DND-41 (cell line): ENCODE measurements around the gene MOXD1.

Experiments
- ATAC-seq: fragments of 200-7000 bp; cut with Tn5 transposase; 3 replicates; pipeline ENCODE4 v1.9.1; 2021; ENCODE audit warnings: low read depth; ENCODE audit not compliant: insufficient read depth
- DNase-seq: peaks from one replicate; pipeline ENCODE4 v3.0.0-alpha.2; 2020
- H2AFZ ChIP-seq: 2 replicates; pipeline ENCODE4 v1.6.0; 2012; ENCODE audit warnings: low read depth, low read length
- H3K27ac ChIP-seq: 2 replicates; pipeline ENCODE4 v1.5.1; 2012; ENCODE audit warnings: low read length, inconsistent platforms
- H3K27me3 ChIP-seq: fragments of 200-600 bp; sonication (generic); 2 replicates; pipeline ENCODE4 v1.6.0; 2012; ENCODE audit warnings: low read length, mild to moderate bottlenecking, inconsistent platforms; ENCODE audit not compliant: insufficient read depth, poor library complexity
- H3K36me3 ChIP-seq: 2 replicates; pipeline ENCODE4 v1.5.1; 2012; ENCODE audit warnings: low read length, inconsistent platforms; ENCODE audit not compliant: insufficient read depth
- H3K4me1 ChIP-seq: 2 replicates; pipeline ENCODE4 v1.5.1; 2012; ENCODE audit warnings: mild to moderate bottlenecking, low read length; ENCODE audit not compliant: insufficient read depth
- H3K4me2 ChIP-seq: 2 replicates; pipeline ENCODE4 v1.6.0; 2012; ENCODE audit warnings: mild to moderate bottlenecking, moderate library complexity, low read length, inconsistent platforms; ENCODE audit not compliant: insufficient read depth
- H3K4me3 ChIP-seq, 2 experiments: fragments of 200-600 bp in 1 of 2; shearing (Covaris generic) in 1 of 2; 2 replicates each; pipeline ENCODE4 v1.5.1; 2012 to 2016; ENCODE audit warnings: inconsistent platforms in 2 of 2, low read length in 2 of 2, mild to moderate bottlenecking in 2 of 2, low read depth in 1 of 2, moderate library complexity in 1 of 2
- H3K79me2 ChIP-seq: 2 replicates; pipeline ENCODE4 v1.6.0; 2012; ENCODE audit warnings: low read length, inconsistent platforms; ENCODE audit not compliant: insufficient read depth
- H3K9ac ChIP-seq: 2 replicates; pipeline ENCODE4 v1.6.0; 2012; ENCODE audit warnings: low read depth, mild to moderate bottlenecking, inconsistent platforms, low read length, moderate library complexity
- H3K9me3 ChIP-seq: 2 replicates; pipeline ENCODE4 v1.5.1; 2012; ENCODE audit warnings: low read length, moderate library complexity, mild to moderate bottlenecking, inconsistent platforms; ENCODE audit not compliant: insufficient read depth, severe bottlenecking
- H4K20me1 ChIP-seq: 2 replicates; pipeline ENCODE4 v1.6.0; 2012; ENCODE audit warnings: low read length; ENCODE audit not compliant: insufficient read depth
- EZH2 ChIP-seq: IDR thresholded peaks from 3 replicates; pipeline ENCODE4 v1.6.1; 2012; ENCODE audit warnings: borderline replicate concordance, low read depth, mild to moderate bottlenecking, moderate library complexity, low read length, inconsistent platforms; ENCODE audit not compliant: severe bottlenecking
- TF ChIP-seq, protein P1 (sequence below): IDR thresholded peaks from 2 replicates; pipeline ENCODE4 v1.5.1; 2012; ENCODE audit warnings: borderline replicate concordance, low read length, moderate library complexity, mild to moderate bottlenecking; ENCODE audit not compliant: poor library complexity, severe bottlenecking; ENCODE audit errors: extremely low read depth

Gene MOXD1

DNA sequence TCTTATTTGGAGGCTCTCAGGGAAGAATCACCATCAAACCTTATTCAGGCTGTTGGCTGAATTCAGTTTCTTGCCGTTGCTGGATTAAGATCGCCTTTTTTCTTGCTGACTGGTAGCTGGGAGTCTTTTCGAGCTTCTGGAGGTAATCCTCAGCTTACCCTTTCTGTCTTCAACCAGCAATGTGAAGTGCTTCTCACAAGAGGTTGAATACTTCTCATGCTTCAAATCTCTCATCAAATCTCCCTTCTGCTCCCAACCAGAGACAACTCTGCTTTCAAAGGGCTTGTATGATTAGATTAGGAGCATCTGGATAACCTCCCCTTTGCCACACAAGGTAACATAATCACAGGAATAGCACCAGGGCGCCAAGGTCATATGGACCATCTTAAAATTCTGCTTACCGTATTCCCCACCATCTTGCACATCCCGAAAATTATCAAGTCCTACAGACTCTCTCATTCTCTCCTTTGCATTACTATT is 137.2 kb downstream of the MOXD1 start:
- Histone ChIP-seq H3K36me3 (no peaks in the 10 kb centered on the region), H3K79me2 (no peaks in the 10 kb centered on the region), H2AFZ (no peak overlapping the region), H3K27ac (no peak overlapping the region), H3K9ac (no peak overlapping the region), H3K4me3 (no peak overlapping the region), H3K9me3 (no peaks in the 10 kb centered on the region), H3K4me1 (no peaks in the 10 kb centered on the region), H3K4me2 (no peak overlapping the region), H3K27me3 (no peaks in the 10 kb centered on the region), H4K20me1 (no peaks in the 10 kb centered on the region)
- DNase-seq (no peak), ATAC-seq (no peak)
- no peak for TF ChIP-seq EZH2
- TF ChIP-seq, protein P1, sequence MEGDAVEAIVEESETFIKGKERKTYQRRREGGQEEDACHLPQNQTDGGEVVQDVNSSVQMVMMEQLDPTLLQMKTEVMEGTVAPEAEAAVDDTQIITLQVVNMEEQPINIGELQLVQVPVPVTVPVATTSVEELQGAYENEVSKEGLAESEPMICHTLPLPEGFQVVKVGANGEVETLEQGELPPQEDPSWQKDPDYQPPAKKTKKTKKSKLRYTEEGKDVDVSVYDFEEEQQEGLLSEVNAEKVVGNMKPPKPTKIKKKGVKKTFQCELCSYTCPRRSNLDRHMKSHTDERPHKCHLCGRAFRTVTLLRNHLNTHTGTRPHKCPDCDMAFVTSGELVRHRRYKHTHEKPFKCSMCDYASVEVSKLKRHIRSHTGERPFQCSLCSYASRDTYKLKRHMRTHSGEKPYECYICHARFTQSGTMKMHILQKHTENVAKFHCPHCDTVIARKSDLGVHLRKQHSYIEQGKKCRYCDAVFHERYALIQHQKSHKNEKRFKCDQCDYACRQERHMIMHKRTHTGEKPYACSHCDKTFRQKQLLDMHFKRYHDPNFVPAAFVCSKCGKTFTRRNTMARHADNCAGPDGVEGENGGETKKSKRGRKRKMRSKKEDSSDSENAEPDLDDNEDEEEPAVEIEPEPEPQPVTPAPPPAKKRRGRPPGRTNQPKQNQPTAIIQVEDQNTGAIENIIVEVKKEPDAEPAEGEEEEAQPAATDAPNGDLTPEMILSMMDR: no peak

DNA sequence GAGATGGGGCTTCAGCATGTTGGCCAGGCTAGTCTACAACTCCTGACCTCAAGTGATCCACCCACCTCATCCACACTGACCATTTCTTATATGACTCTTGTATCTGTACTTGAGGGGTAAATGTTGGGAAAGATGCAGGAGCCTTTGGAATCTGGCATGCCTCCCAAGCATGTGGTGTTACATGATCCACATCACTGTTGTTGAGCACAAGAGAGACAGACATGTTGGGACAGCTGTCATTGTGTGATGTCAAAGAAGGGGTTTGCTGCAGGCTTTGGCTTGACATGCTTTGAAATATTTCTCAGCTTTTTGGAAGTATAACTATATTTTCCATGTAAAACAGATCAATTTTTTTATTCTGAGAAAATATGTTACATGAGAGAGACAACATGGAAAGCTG is 139.9 kb downstream of the MOXD1 start:
- H2AFZ ChIP-seq: no peak overlapping the region
- H3K4me3 ChIP-seq: no peak overlapping the region
- H3K27ac ChIP-seq: no peak overlapping the region
- no peaks in the 10 kb centered on the region for H3K4me1 ChIP-seq
- no peaks in the 10 kb centered on the region for H3K27me3 ChIP-seq
- no peaks in the 10 kb centered on the region for H3K79me2 ChIP-seq
- no peaks in the 10 kb centered on the region for H3K9me3 ChIP-seq
- no peak overlapping the region for H3K9ac ChIP-seq
- H4K20me1 ChIP-seq: no peaks in the 10 kb centered on the region
- H3K4me2 ChIP-seq: no peak overlapping the region
- ATAC-seq (no peak), DNase-seq (no peak)
- no peak for TF ChIP-seq EZH2
- TF ChIP-seq, protein P1: no peak
- no peaks in the 10 kb centered on the region for H3K36me3 ChIP-seq

- Histone ChIP-seq H3K4me3 (no peak overlapping the region), H3K27ac (no peak overlapping the region), H2AFZ (no peak overlapping the region), H3K27me3 (peaks cover under 1% of the 10 kb centered on the region), H3K4me1 (no peaks in the 10 kb centered on the region), H3K4me2 (no peak overlapping the region), H3K36me3 (no peaks in the 10 kb centered on the region), H3K9ac (no peak overlapping the region), H3K79me2 (no peaks in the 10 kb centered on the region), H3K9me3 (no peaks in the 10 kb centered on the region), H4K20me1 (no peaks in the 10 kb centered on the region)
- DNase-seq: no peak
- ATAC-seq: no peak
- TF ChIP-seq, protein P1: no peak
- TF ChIP-seq EZH2: no peak
Observed at GRCh38 chr6:132259070-132259469, 142.2 kb downstream of the MOXD1 start.

DNA sequence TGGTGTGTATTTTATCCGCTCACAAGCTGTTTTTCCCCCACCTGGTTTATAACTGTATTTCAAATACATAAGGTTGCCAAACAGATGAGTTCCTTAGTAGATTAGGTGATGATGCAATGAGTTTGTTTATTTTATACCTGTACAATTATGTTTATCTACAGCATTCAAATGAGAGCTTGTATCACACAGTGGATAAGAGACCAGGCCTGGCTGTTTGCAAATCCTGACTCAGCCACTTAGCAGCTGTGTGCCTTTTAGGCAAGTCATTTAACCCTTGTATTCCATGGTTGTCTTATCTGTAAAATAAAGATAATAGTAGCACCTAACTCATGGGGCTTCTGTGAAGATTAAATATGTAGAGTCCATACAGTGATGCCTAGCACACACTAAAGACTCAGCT is 143.7 kb downstream of the MOXD1 start:
- no peaks in the 10 kb centered on the region for H3K36me3 ChIP-seq
- H3K9ac ChIP-seq: no peak overlapping the region
- H2AFZ ChIP-seq: no peak overlapping the region
- no peak overlapping the region for H3K4me2 ChIP-seq
- H3K9me3 ChIP-seq: no peaks in the 10 kb centered on the region
- no peak overlapping the region for H3K4me3 ChIP-seq
- H3K27ac ChIP-seq: no peak overlapping the region
- no peaks in the 10 kb centered on the region for H3K4me1 ChIP-seq
- H3K79me2 ChIP-seq: no peaks in the 10 kb centered on the region
- no peak for DNase-seq
- peaks cover 2% of the 10 kb centered on the region for H3K27me3 ChIP-seq
- ATAC-seq: no peak
- TF ChIP-seq, protein P1: no peak
- TF ChIP-seq EZH2: no peak
- no peaks in the 10 kb centered on the region for H4K20me1 ChIP-seq
